Spleen (tissue), 7 donors: ENCODE results near the gene GSE1.

ENCODE experiments used
- POLR2A ChIP-seq, 3 donors: fragments of 450-650 bp; IDR thresholded peaks; one replicate each; pipeline ENCODE4 v1.5.1; 2017; ENCODE audit warnings: antibody characterized with exemption in 3 of 3, mild to moderate bottlenecking in 1 of 3
- POLR2AphosphoS5 ChIP-seq, 3 donors: sonication (generic); formaldehyde crosslinking; IDR thresholded peaks; one replicate each; pipeline ENCODE4 v1.5.1; 2017; ENCODE audit warnings: antibody characterized with exemption in 3 of 3
- TF ChIP-seq, protein P1 (sequence below), 11 experiments: fragments of 200-600 bp in 7 of 11; fragments of 450-650 bp in 4 of 11; sonication (generic) in 4 of 11; IDR thresholded peaks in 8 of 11; conservative IDR thresholded peaks in 3 of 11; 1 replicate in 7 of 11; 2 replicates in 4 of 11; pipeline versions ENCODE4 v1.4.0 to v1.8.0; 2016 to 2021; ENCODE audit warnings: antibody characterized with exemption in 11 of 11, inconsistent platforms in 4 of 11, mild to moderate bottlenecking in 1 of 11
- donor health status: DM: no; HTN: no; CAD: no; lungs with moderate emphysema.
- donor health status: DM: no; HTN: no; CAD: no.
- donor health status: DM: no; HTN: no; CAD: no.

DNA sequence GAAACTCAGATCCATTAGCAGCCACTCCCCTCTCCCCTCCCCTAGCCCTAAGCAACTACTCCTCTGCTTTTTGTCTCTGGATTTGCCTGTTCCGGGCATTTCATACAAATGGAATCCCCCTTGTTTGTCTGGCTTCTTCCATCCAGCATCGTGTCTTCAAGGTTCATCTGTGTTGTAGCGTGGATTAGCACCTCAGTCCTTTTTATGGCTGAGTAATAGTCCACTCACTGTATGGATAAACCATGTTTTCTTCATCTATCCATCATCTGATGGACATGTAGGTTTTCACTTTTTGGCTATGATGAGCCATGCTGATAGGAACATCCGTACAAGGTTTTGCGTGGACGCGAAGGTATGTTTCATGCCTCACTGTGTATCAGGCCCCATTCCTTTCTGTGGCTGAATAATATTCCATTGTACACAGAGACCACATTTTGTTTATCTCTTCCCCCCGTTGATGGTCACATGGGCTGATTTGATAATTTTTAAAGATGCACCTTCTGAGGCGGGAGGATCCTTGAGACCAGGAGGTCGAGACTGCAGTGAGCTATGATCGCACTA, 8.9 kb upstream of the GSE1 start:
- TF ChIP-seq, protein P1, sequence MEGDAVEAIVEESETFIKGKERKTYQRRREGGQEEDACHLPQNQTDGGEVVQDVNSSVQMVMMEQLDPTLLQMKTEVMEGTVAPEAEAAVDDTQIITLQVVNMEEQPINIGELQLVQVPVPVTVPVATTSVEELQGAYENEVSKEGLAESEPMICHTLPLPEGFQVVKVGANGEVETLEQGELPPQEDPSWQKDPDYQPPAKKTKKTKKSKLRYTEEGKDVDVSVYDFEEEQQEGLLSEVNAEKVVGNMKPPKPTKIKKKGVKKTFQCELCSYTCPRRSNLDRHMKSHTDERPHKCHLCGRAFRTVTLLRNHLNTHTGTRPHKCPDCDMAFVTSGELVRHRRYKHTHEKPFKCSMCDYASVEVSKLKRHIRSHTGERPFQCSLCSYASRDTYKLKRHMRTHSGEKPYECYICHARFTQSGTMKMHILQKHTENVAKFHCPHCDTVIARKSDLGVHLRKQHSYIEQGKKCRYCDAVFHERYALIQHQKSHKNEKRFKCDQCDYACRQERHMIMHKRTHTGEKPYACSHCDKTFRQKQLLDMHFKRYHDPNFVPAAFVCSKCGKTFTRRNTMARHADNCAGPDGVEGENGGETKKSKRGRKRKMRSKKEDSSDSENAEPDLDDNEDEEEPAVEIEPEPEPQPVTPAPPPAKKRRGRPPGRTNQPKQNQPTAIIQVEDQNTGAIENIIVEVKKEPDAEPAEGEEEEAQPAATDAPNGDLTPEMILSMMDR (IDR thresholded peaks at IDR 0.05 in 8 of 11, conservative IDR thresholded peaks at IDR 0.05 in 3 of 11) = no peak
- TF ChIP-seq POLR2A (IDR thresholded peaks at IDR 0.05) = no peak
- TF ChIP-seq POLR2AphosphoS5 (IDR thresholded peaks at IDR 0.05) = no peak
